K562 (cell line): ENCODE results near the gene SHC1. TPM values are rescaled to one million over a fixed set of nuclear protein-coding genes. Genes with fewer than 3 reads are reported as not detected.

Experiments used
- ATAC-seq: fragments of 200-7000 bp; cut with Tn5 transposase; 3 replicates; pipeline ENCODE4 v1.9.1; 2020; ENCODE audit warnings: moderate library complexity
- BruUV-seq: library from RNA; stranded (reverse); fragments of 400-500 nt; replicated peaks from 2 replicates; lab custom pipeline; 2021; lab: Mats Ljungman, UMichigan
- CTCF ChIA-PET: fragments of 300-600 bp; formaldehyde crosslinking; extraction: SDS; loops from one replicate; lab custom pipeline; 2021; ENCODE audit warnings: low intra/inter-chr PET ratio; lab: Yijun Ruan, JAX
- POLR2A ChIA-PET: fragments of 300-600, 350-650 bp; sonication (Branson Sonifier 250); formaldehyde crosslinking; extraction: SDS; loops from one replicate; lab custom pipeline; 2021; ENCODE audit warnings: antibody characterized with exemption, inconsistent platforms; lab: Yijun Ruan, JAX
- DNase-seq, 4 experiments: peaks; one replicate each; pipeline versions ENCODE4 v3.0.0 to v3.0.0-alpha.2; 2011 to 2018; ENCODE audit warnings: low spot score in 3 of 4, mixed read lengths in 3 of 4; ENCODE audit errors: extremely low read depth in 1 of 4
- FAIRE-seq: peaks from 2 replicates; lab custom pipeline; 2011; peaks lifted over from hg19 to GRCh38; lab: Jason Lieb, UNC
- H2AFZ ChIP-seq: 2 replicates; pipeline ENCODE4 v1.6.0; 2011; ENCODE audit warnings: low read depth, low read length, control low read depth, inconsistent platforms
- H3K27ac ChIP-seq: fragments of 200-600 bp; 3 replicates; pipeline ENCODE4 v1.8.0; 2011; ENCODE audit warnings: low read depth, mild to moderate bottlenecking, control low read depth, inconsistent platforms, low read length, moderate library complexity, mixed read lengths; ENCODE audit errors: extremely low read depth
- H3K27me3 ChIP-seq, 2 experiments: fragments of 300-600 bp in 1 of 2; 2 replicates in 1 of 2; 3 replicates in 1 of 2; pipeline versions ENCODE4 v1.6.0 to v1.8.0; 2011; ENCODE audit warnings: inconsistent platforms in 2 of 2, low read length in 2 of 2, mild to moderate bottlenecking in 1 of 2, mixed read lengths in 1 of 2, moderate library complexity in 1 of 2; ENCODE audit not compliant: control insufficient read depth in 2 of 2, insufficient read depth in 2 of 2
- H3K36me3 ChIP-seq: fragments of 300-600 bp; 3 replicates; pipeline ENCODE4 v1.8.0; 2011; ENCODE audit warnings: mild to moderate bottlenecking, low read length, inconsistent platforms; ENCODE audit not compliant: control insufficient read depth, insufficient read depth
- H3K4me1 ChIP-seq, 2 experiments: fragments of 200-600 bp in 1 of 2; replicated peaks in 1 of 2; 2 replicates in 1 of 2; 3 replicates in 1 of 2; pipeline versions ENCODE4 v1.5.1 to v1.8.0; 2011; ENCODE audit warnings: inconsistent platforms in 2 of 2, low read length in 2 of 2, mild to moderate bottlenecking in 1 of 2, mixed read lengths in 1 of 2, moderate library complexity in 1 of 2; ENCODE audit not compliant: control insufficient read depth in 2 of 2, insufficient read depth in 2 of 2
- H3K4me2 ChIP-seq: 2 replicates; pipeline ENCODE4 v1.6.1; 2011; ENCODE audit warnings: low read length, control low read depth, inconsistent platforms, mixed read lengths; ENCODE audit not compliant: insufficient read depth
- H3K4me3 ChIP-seq: fragments of 200-600 bp; sonication (generic), shearing (Covaris generic); 2 replicates; pipeline ENCODE4 v1.5.1; 2016; ENCODE audit warnings: control low read depth, inconsistent platforms
- H3K79me2 ChIP-seq: fragments of 200-600 bp; 3 replicates; pipeline ENCODE4 v1.8.0; 2011; ENCODE audit warnings: low read length, inconsistent platforms; ENCODE audit not compliant: control insufficient read depth, insufficient read depth
- H3K9ac ChIP-seq, 2 experiments: 2 replicates each; pipeline versions ENCODE4 v1.6.0 to v1.6.1; 2011; ENCODE audit warnings: low read depth in 2 of 2, low read length in 2 of 2, control low read depth in 1 of 2, inconsistent platforms in 1 of 2, mild to moderate bottlenecking in 1 of 2, mixed read lengths in 1 of 2; ENCODE audit not compliant: insufficient read depth in 1 of 2
- H3K9me1 ChIP-seq: one replicate; pipeline ENCODE4 v1.6.0; 2011; ENCODE audit warnings: inconsistent platforms, mild to moderate bottlenecking, low read length, moderate library complexity; ENCODE audit not compliant: control insufficient read depth, insufficient read depth
- H3K9me3 ChIP-seq: replicated peaks from 2 replicates; pipeline ENCODE4 v1.5.1; 2011; ENCODE audit warnings: low read depth, low read length, inconsistent platforms; ENCODE audit not compliant: control insufficient read depth, insufficient read depth
- H4K20me1 ChIP-seq: replicated peaks from 2 replicates; pipeline ENCODE4 v1.6.1; 2011; ENCODE audit warnings: low read length, inconsistent platforms, mixed read lengths; ENCODE audit not compliant: control insufficient read depth, insufficient read depth
- BCL6 ChIP-seq: fragments of 250-450 bp; sonication (Bioruptor Pico); IDR thresholded peaks from 2 replicates; pipeline ENCODE4 v1.4.0; 2020
- BRF1 ChIP-seq: IDR thresholded peaks from 3 replicates; pipeline ENCODE4 v1.6.1; 2011; ENCODE audit warnings: borderline replicate concordance, mild to moderate bottlenecking; ENCODE audit not compliant: insufficient read length; ENCODE audit errors: extremely low read depth
- CREBBP ChIP-seq: IDR thresholded peaks from one replicate; pipeline ENCODE4 v1.6.1; 2012; ENCODE audit warnings: low read depth, mild to moderate bottlenecking, control low read depth, inconsistent platforms, low read length
- KDM1A ChIP-seq, 2 experiments: fragments of 450-650 bp; IDR thresholded peaks; 2 replicates each; pipeline ENCODE4 v1.6.1; 2016; ENCODE audit warnings: mild to moderate bottlenecking in 2 of 2
- NFIX ChIP-seq: fragments of 250-450 bp; sonication (Bioruptor Pico); IDR thresholded peaks from 2 replicates; pipeline ENCODE4 v1.4.0; 2020; ENCODE audit warnings: low read depth, mild to moderate bottlenecking, moderate library complexity
- POLR2G ChIP-seq: fragments of 200-400 bp; formaldehyde crosslinking; IDR thresholded peaks from 2 replicates; pipeline ENCODE4 v1.6.1; 2017; ENCODE audit warnings: low read depth, mild to moderate bottlenecking, antibody characterized with exemption, low read length, moderate library complexity
- PRPF4 ChIP-seq: fragments of 200-400 bp; formaldehyde crosslinking; IDR thresholded peaks from one replicate; pipeline ENCODE4 v1.6.1; 2017; ENCODE audit warnings: low read length, low read depth, mild to moderate bottlenecking; ENCODE audit not compliant: insufficient read depth, poor library complexity, severe bottlenecking
- RBFOX2 ChIP-seq: fragments of 200-400 bp; formaldehyde crosslinking; IDR thresholded peaks from 2 replicates; pipeline ENCODE4 v1.6.1; 2017; ENCODE audit warnings: low read depth, mild to moderate bottlenecking, low read length, moderate library complexity
- WGBS: fragments of 100-300 bp; shearing (Covaris generic); methylation state at CpG from one replicate; pipeline ENCODE4 v1.1.6; 2016; ENCODE audit warnings: low coverage, mixed read lengths; ENCODE audit not compliant: insufficient coverage; ENCODE audit errors: missing lambda C conversion rate; 5-methylcytosine and 5-hydroxymethylcytosine counted together
- in situ Hi-C: fragments of 300-500 bp; cut with MboI; formaldehyde crosslinking; loops from 4 replicates; pipeline ENCODE4 v1.15.0; 2018; ENCODE audit warnings: inconsistent platforms, mixed read lengths
- intact Hi-C: fragments of 100-400 bp; cut with micrococcal nuclease; formaldehyde crosslinking; loops from 2 replicates; pipeline ENCODE4 v1.14.2; 2022
- polyA plus RNA-seq, 8 experiments: library from polyadenylated mRNA; depleted of rRNA in 4 of 8; stranded (reverse) in 5 of 8; unstranded in 3 of 8; fragments of >200 nt; fragmentation: Nextera tagmentation in 2 of 8; fragmentation: Illumina TruSeq in 1 of 8; extraction: Ambion mirVana in 2 of 8; extraction: Trizol in 1 of 8; gene quantifications; 2 replicates each; pipeline versions ENCODE4 v1.2.1 to v1.2.3, GENCODE V29; 2011 to 2014; ENCODE audit warnings: inconsistent platforms in 1 of 8, missing spikeins in 1 of 8
- total RNA-seq, 7 experiments: library from RNA; depleted of rRNA in 6 of 7; stranded (reverse); fragments of >200 nt in 6 of 7; fragmentation: Illumina TruSeq in 2 of 7; extraction: Trizol in 2 of 7; gene quantifications; 2 replicates each; pipeline versions ENCODE4 v1.2.1 to v1.2.3, GENCODE V29; 2011 to 2021; ENCODE audit warnings: low replicate concordance in 1 of 7
- TF ChIP-seq, protein P1 (sequence below): fragments of 250-450 bp; sonication (Bioruptor Pico); IDR thresholded peaks from 2 replicates; pipeline ENCODE4 v1.4.0; 2020; ENCODE audit warnings: mild to moderate bottlenecking, moderate library complexity

SHC1 gene
- total and polyA plus RNA-seq, 9 of the 15 experiments (the other 6 are each of a cell fraction or from before 2014, with no cell fraction given) = 4.1 to 113 (median 51.9) TPM

DNA sequence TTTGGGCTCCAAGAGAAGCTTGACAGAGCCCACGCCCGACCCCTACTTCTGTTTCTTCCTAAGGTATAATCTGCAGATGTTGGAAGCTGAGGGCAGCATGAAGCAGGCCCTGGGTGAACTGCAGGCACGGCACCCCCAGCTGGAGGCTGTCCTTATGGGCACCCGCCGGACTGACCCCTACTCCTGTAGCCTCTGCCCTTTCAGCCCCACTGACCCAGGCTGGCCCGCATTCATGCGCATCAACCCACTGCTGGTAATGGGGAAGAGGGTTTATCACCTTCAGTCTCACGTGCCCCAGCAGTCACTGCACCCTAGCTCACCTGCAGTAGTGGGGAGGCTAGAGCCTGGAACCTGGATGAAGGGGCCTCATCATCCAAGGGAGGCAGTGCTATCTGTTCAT lies 19.7 kb upstream of the SHC1 start:
- Histone ChIP-seq H4K20me1 (no peaks in the 10 kb centered on the region; the same call in 1 of the 2 replicates), H3K27ac (no peak overlapping the region; the same call in 2 of the 3 replicates), H3K9me1 (peaks cover 6% of the 10 kb centered on the region), H3K9ac (peak overlapping the region in 1 of 2 experiments; percentile 59; a peak in 1 of 4 replicates), H3K4me2 (no peak overlapping the region), H3K36me3 (peaks cover 58% of the 10 kb centered on the region), H3K4me1 (peaks cover 28 to 47% of the 10 kb centered on the region in 2 experiments), H3K27me3 (no peaks in the 10 kb centered on the region), H3K4me3 (no peak overlapping the region), H3K79me2 (peaks cover 41% of the 10 kb centered on the region), H2AFZ (no peak overlapping the region), H3K9me3 (no peaks in the 10 kb centered on the region)
- ATAC-seq = no peak
- FAIRE-seq = no peak
- peak; percentile 41; the same call in 1 of the 2 replicates for TF ChIP-seq POLR2G
- no peak for TF ChIP-seq KDM1A (IDR thresholded peaks at IDR 0.05)
- no peak for TF ChIP-seq NFIX
- TF ChIP-seq PRPF4 = no peak
- ChIA-PET CTCF (no interaction called here), POLR2A (interaction anchor here (0.7 to 2.8 kb wide), 3 partner anchors 9 to 14 kb away, joined by 4 to 21 read pairs (median 4); no protein-coding TSS in a partner anchor)
- DNase-seq = no peak
- no TSS peak for BruUV-seq
- WGBS = 94% methylated on average over 8 of the region's 8 CpGs
- in situ Hi-C loops (no loop called here), intact Hi-C loops (no loop called here)

DNA sequence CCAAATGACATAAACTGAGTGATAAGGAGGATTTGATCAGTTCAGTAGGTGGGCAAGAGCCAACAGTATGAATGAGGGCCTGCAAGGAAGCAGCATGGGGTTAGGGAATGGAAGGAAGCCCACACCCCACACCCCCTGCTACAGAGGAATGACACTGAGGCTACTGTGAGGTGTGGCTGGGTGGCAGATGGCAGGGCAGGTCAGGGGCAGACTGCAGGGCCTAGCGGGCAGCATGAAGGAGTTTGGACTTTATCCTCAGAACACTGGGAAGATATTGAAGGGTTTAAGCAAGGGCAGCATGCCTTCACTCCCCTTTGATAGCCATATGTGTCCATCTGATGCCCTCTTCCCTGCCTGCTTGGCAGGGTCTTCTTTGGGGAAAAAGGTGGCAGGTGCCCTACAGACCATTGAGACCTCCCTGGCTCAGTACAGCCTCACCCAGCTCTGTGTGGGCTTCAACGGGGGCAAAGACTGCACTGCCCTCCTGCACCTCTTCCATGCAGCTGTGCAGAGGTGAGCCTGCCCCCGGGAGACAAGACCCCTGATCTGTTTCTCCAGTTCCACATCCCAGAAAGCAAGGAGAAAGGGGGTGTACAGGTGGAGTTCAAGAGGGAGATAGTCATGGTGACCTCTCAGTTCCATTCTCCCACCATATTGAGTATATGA lies 18.8 kb upstream of the SHC1 start:
- Histone ChIP-seq H3K9me3 (no peaks in the 10 kb centered on the region), H3K4me3 (no peak overlapping the region), H3K36me3 (peaks cover 61% of the 10 kb centered on the region), H4K20me1 (no peaks in the 10 kb centered on the region; the same call in 1 of the 2 replicates), H3K27ac (no peak overlapping the region), H3K9ac (peak overlapping the region in 1 of 2 experiments; percentile 80; a peak in 2 of 4 replicates), H3K4me1 (peaks cover 20 to 44% of the 10 kb centered on the region in 2 experiments), H3K27me3 (no peaks in the 10 kb centered on the region), H3K79me2 (peaks cover 49% of the 10 kb centered on the region), H2AFZ (no peak overlapping the region), H3K9me1 (peaks cover 6% of the 10 kb centered on the region), H3K4me2 (no peak overlapping the region; the same call in 1 of the 2 replicates)
- FAIRE-seq (no peak), DNase-seq (no peak), ATAC-seq (no peak)
- intact Hi-C loops (no loop called here), in situ Hi-C loops (no loop called here)
- ChIA-PET POLR2A (interaction anchor here (0.5 to 2.8 kb wide), 5 partner anchors 10 to 230 kb away, joined by 3 to 21 read pairs (median 4); no protein-coding TSS in a partner anchor), CTCF (no interaction called here)
- BruUV-seq = no TSS peak
- WGBS = 90% methylated on average over 3 of the region's 3 CpGs
- TF ChIP-seq CREBBP (no peak), BCL6 (CRISPR knock-in tag) (no peak), BRF1 (no peak), RBFOX2 (peak; percentile 27; the same call in 1 of the 2 replicates)
- TF ChIP-seq, protein P1, sequence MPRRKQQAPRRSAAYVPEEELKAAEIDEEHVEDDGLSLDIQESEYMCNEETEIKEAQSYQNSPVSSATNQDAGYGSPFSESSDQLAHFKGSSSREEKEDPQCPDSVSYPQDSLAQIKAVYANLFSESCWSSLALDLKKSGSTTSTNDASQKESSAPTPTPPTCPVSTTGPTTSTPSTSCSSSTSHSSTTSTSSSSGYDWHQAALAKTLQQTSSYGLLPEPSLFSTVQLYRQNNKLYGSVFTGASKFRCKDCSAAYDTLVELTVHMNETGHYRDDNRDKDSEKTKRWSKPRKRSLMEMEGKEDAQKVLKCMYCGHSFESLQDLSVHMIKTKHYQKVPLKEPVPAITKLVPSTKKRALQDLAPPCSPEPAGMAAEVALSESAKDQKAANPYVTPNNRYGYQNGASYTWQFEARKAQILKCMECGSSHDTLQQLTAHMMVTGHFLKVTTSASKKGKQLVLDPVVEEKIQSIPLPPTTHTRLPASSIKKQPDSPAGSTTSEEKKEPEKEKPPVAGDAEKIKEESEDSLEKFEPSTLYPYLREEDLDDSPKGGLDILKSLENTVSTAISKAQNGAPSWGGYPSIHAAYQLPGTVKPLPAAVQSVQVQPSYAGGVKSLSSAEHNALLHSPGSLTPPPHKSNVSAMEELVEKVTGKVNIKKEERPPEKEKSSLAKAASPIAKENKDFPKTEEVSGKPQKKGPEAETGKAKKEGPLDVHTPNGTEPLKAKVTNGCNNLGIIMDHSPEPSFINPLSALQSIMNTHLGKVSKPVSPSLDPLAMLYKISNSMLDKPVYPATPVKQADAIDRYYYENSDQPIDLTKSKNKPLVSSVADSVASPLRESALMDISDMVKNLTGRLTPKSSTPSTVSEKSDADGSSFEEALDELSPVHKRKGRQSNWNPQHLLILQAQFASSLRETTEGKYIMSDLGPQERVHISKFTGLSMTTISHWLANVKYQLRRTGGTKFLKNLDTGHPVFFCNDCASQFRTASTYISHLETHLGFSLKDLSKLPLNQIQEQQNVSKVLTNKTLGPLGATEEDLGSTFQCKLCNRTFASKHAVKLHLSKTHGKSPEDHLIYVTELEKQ (CRISPR knock-in tag) = no peak
